C1 segment of cervical spinal cord (tissue), 14 donors: ENCODE data around the gene PPP1CA.
A peak's percentile ranks its signal among the peaks of the same experiment; 100 is the strongest.

Experiments used
- DNase-seq, 14 donors: peaks; one replicate each; lab custom pipeline; 2025; lab: John Stamatoyannopoulos, UW

PPP1CA gene

GRCh38 chr11:67401495-67402191, at the start of gene PPP1CA:
Gene PPP1CA (minus strand): TSS chr11:67401858. CDS start chr11:67401782, 76 bp downstream.
- peak in 13 of 14 donors; percentile 77 to 96 (median 87) for DNase-seq

DNA sequence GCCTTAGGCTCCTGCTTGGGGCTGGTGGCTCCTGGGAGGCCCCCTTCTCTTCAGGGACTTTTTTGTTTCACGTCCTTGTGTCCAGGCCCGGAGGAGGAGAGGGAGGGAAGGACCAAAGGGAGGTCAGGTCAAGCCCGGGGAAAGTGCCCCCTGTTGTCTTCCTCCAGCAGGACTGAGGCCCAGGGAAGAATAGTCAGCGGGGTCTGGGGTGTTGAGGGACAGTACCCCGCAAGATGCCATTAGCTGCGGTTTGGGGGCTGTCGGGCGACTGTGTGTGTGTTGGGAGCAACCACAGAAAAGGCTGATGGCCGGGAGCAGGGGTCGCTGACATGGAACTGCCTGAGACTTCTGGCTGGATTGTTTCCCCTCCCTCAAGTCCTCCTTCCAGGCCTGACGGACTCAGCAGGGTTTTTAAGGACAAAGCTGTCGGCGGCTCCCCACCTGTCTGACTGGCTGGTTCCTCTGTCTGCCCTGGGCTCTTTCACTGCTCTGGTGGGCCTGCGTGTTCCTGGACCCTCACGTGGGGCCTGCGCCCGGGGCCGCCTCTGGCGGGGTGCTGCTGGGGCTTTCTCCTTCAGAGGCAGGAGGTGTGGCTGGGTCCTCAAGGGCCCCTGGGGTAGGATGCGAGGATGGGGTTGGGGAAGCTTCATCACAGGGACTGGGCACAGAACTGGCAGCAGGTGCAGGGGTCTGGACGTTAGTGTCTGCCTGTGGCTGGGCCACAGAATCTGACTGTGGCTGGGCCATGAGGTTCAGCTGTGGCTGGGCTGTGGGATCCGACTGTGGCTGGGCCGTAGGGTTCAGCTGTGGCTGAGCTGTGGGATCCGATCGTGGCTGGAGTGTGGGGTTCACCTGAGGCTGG, 49.4 kb upstream of the PPP1CA start:
- no peak for DNase-seq

GRCh38 chr11:67449116-67449844, 47.6 kb upstream of the PPP1CA start:
- no peak for DNase-seq

- DNase-seq: no peak
These were observed 46.6 kb upstream of the PPP1CA start for GRCh38 chr11:67448220-67448609.

- DNase-seq: no peak
These were observed 43.9 kb upstream of the PPP1CA start for GRCh38 chr11:67445515-67445914.

GRCh38 chr11:67442504-67443404, 41.1 kb upstream of the PPP1CA start:
- no peak for DNase-seq

DNA sequence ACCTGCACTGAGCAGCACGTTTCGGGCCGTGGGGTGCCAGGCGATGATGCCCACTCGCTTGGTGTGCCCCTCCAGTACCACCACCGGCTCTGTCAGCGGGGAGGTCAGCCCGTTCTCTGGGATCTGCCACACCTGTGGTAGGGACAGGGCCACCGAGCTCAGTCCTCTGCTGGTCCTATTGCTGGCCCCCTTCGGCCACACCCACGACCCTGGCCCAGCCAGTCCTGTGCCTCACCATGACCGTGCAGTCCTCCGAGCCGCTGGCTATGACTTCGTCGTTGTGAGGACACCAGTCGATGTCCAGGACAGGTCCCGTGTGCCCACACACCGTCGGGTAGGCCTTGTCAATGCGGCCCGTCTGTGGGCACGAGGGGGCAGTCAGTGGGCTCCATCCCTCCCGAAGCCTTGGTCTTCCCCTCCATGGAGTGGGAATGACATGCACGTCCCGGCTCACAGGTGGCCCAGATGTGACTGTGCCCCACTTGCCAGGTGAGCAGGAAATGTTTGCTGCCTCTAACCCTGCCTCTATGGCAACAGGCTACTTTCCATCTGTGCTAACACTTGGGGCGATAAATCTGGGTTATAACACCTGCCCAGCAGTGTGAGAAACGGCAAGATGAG, 40.2 kb upstream of the PPP1CA start:
- no peak for DNase-seq

- DNase-seq: no peak
These were observed 39.5 kb upstream of the PPP1CA start for GRCh38 chr11:67441098-67441563.

DNA sequence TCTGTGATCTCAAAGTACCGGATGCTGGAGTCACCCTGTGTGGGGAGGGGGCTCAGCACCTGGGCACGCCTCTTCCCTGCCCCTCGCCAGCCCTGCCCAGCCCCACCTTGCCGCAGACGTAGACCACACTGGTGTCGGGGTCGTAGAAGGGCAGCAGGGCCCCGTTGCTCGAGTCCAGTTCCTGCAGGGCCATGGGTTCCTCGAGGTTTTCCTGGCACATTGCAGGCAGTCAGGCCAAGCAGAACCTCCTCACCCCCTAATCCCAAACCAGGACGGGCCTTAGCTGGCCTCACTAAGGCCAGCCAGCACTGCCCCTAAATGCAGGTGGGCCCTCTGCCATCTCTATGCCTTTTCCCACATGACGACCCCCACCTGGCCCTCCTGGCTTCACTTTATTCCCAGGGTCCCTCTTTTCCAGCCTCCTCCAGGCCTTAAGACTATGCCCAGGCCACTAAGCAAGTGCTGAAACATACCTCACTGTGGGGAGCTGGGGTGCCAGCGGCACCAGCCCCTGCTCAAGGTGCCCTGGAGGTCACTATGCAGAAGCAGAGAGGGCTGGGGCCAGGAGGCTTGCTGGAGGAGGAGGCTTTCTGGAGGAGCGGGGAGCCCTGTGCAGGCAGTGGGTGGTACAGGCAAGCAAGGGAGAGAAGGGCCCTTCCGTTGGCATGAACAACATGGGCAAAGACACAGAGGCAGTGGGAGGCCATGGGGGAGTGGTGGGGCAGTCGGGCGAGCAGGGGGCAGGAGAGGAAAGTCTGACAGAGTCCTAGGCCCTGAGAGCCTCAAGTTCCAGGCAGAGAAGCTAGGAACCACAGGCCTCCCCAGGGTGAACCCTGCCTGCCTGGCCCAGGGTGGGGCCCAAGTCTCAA, 38.8 kb upstream of the PPP1CA start:
- DNase-seq: no peak

GRCh38 chr11:67439321-67440228, 37.9 kb upstream of the PPP1CA start:
- DNase-seq: peak in 2 of 14 donors; percentile 27 to 42

DNA sequence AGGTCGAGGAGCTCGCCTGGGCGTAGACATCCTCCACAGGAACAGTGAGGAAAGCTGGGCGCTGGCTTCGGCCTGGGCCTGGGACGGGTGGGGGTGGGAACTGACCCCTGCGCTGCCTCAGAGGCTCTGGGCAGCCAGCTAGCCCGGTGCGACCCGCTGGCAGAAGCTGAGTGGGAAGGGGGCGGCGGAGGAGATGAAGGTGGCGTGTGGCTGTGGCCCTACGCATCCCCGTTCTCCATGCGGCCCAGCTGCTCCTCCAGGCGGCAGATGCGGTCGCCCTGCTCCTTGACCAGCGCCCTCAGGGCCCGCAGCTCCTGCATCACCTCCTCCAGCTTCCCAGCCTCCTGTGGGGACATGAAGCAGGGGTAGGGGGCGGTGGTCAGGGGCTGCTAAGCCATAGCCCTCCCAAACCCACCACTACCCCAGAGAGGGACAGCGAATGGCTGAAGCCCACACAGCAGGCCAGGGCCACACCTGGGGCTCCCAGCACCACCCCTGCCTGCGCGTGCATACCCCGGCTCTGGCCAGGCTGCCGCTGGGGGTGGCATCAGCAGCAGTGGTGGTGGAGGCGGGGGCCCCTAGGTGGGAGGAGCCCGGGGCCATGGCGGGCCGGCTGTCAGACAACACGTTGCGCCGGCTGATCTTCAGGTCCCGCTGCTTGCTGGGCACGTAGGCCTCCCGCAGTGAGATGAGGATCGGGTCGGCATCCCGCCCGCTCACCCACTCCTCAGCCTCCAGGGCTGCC, 36.7 kb upstream of the PPP1CA start:
- no peak for DNase-seq

DNA sequence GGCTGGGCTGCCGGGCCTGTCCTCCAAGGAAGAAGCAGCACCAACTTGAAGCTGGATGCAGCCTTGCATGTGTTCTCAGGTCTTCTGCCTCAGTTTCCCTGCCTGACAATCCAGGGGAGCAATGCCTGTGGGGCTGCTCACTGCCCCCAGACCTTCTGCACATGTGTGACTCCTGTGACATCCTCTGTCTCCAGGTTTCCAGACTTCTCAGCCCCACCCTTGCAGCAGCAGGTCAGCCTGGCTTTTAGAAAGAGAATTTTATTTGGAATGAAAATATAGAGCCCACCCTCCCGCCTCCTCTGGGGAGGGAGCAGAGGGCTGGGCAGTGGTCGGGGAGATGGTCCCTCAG, 36.1 kb upstream of the PPP1CA start:
- DNase-seq: no peak

DNA sequence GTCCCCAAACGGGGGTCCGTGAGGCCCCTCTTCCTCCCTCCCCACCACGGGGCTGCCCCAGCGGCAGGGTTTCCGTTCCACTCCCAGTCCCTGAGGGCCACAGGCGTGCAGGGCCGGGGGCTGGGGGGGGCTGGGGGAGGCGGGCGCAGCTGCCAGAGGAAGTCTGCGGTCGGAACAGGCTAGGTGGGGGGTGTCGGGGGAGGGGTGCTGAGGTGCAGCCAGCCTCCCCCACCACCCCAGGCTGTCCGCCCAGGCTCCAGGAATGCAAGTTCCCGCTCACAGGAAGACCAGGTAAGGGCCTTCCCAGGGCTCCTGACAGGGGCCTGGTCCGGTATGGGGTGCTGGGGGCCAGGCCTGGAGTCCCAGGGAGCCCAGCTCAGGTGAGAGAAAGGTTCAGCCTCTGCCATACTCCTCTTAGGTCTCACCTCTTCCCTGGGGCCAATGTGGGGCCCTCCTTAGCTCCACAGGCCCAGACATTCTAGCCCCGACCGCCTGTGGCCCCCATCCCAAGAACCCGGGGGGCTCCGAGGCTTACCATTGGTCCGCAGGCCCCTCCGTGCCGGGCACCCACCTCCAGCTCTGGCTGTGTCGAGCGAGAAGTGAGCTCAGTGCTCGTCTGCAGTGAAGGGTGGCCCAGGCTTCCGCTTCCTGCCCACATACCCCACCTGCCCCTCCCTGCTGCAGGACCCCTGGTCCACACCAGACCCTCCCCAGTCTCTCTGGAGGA, 35.6 kb upstream of the PPP1CA start, which contains the start of gene PTPRCAP:
PTPRCAP (minus strand) TSS at position 601 of the 727 bp plus-strand sequence; CDS start at position 538, 63 bp downstream.
- no peak for DNase-seq

DNA sequence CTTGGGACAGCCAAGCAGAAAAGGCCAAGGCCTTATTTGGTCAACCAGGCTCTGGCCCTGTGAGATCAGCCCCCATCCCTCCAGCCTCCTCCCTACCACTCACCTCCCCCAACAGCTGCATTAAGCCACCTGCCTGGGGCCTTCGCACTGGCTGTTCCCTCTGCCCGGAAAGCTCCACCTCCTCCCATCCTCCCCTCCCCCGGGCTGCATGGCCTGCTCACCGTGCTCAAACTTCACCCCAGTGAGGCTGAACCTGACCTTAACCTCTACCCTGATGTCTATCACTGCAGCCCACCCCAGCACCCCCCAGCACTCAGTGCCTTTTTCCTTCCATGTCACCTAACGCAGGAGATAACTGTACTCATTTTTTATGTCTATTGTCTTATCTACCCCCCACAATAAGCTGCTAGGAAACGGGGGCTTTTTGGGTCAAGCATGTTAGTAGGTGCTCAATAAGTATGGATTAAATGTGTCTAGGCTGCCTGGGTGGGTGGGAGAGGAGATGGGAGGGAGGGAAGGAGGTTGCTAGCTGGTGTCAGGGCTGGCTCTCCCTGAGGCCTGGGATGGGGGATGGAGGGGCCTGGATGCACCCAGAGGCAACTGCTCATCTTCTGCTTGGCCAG, 34.9 kb upstream of the PPP1CA start:
- no peak for DNase-seq

DNA sequence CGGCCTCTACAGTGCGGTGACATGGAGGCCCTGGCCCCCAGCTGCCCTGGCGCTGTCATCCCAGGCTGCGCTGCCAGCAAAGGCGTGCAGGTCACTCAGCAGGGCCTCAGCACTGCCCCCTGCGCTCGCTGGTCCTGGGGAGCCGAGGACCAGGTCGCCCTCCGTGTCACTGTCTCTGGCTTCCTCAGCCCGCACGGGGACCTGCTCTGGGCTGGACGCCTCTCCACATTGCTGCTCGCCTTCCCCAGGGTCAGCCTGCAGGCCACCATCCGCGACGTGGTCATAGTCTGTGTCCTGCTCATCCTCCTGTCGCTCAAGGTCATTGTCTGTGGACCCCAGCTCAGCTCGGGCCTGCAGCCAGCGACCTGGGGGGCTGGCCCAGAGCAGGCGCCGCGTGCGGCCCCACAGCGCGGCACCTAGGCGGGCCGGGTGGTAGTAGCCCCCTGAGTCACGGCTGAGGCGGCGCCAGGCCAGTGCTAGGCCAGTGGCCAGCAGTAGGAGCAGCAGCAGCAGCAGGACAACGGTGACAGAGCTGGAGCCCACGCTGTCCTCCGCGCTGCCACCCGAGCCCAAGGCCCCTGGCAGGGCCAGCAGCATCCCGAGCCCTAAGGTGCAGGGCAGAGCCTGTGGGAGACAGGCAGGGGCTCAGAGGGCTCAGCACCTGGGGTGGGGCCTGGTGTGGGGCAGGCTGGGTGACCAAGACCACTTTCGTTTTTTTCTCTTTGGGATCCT, 34.2 kb upstream of the PPP1CA start:
- DNase-seq: no peak
